HepG2 (cell line): ENCODE data around the gene SLC13A5. TPM values are rescaled to one million over a fixed set of nuclear protein-coding genes. Genes with fewer than 3 reads are reported as not detected.

Experiments
- CERS6 ChIP-seq: sonication (generic); formaldehyde crosslinking; IDR thresholded peaks from 2 replicates; pipeline ENCODE4 v1.5.0; 2020; ENCODE audit warnings: missing genetic modification reagents
- ELF4 ChIP-seq: sonication (generic); formaldehyde crosslinking; IDR thresholded peaks from 2 replicates; pipeline ENCODE4 v1.5.0; 2020; ENCODE audit warnings: missing genetic modification reagents, mild to moderate bottlenecking, moderate library complexity, borderline replicate concordance
- MXI1 ChIP-seq: IDR thresholded peaks from 3 replicates; pipeline ENCODE4 v1.6.1; 2012; ENCODE audit warnings: low read depth, low read length, inconsistent platforms, borderline replicate concordance
- NFYC ChIP-seq: IDR thresholded peaks from 2 replicates; pipeline ENCODE4 v1.6.1; 2016; ENCODE audit warnings: missing genetic modification reagents, missing compliant biosample characterization
- POGK ChIP-seq: sonication (generic); formaldehyde crosslinking; conservative IDR thresholded peaks from 2 replicates; pipeline ENCODE4 v1.8.0; 2022; ENCODE audit warnings: mild to moderate bottlenecking, moderate library complexity, missing genetic modification reagents
- TIGD3 ChIP-seq: sonication (generic); formaldehyde crosslinking; IDR thresholded peaks from 2 replicates; pipeline ENCODE4 v1.5.1; 2020; ENCODE audit warnings: mild to moderate bottlenecking, missing genetic modification reagents, borderline replicate concordance
- ZNF275 ChIP-seq: sonication (generic); formaldehyde crosslinking; IDR thresholded peaks from 2 replicates; pipeline ENCODE4 v1.8.0; 2022; ENCODE audit warnings: missing genetic modification reagents, mild to moderate bottlenecking, inconsistent platforms, borderline replicate concordance
- ZNF329 ChIP-seq: sonication (generic); formaldehyde crosslinking; IDR thresholded peaks from 2 replicates; pipeline ENCODE4 v1.9.0; 2021; ENCODE audit warnings: low read depth, mild to moderate bottlenecking, missing genetic modification reagents
- ZNF414 ChIP-seq: sonication (generic); formaldehyde crosslinking; IDR thresholded peaks from 2 replicates; pipeline ENCODE4 v1.5.0; 2020; ENCODE audit warnings: missing genetic modification reagents
- ZNF546 ChIP-seq: sonication (generic); formaldehyde crosslinking; conservative IDR thresholded peaks from 2 replicates; pipeline ENCODE4 v1.8.1; 2023; ENCODE audit warnings: mild to moderate bottlenecking, missing genetic modification reagents
- ZNF547 ChIP-seq: sonication (generic); formaldehyde crosslinking; IDR thresholded peaks from 2 replicates; pipeline ENCODE4 v1.5.1; 2020; ENCODE audit warnings: mild to moderate bottlenecking, missing genetic modification reagents
- ZNF788 ChIP-seq: sonication (generic); formaldehyde crosslinking; IDR thresholded peaks from 2 replicates; pipeline ENCODE4 v1.5.0; 2020; ENCODE audit warnings: mild to moderate bottlenecking, missing genetic modification reagents, borderline replicate concordance
- ZXDC ChIP-seq: sonication (generic); formaldehyde crosslinking; IDR thresholded peaks from 2 replicates; pipeline ENCODE4 v1.5.0; 2020; ENCODE audit warnings: mild to moderate bottlenecking, missing genetic modification reagents
- polyA plus RNA-seq, 8 experiments: library from polyadenylated mRNA; depleted of rRNA in 3 of 8; stranded (reverse) in 7 of 8; unstranded in 1 of 8; fragments of >200 nt; fragmentation: Illumina TruSeq in 4 of 8; extraction: Trizol in 4 of 8; gene quantifications; 2 replicates each; pipeline versions ENCODE4 v1.2.1 to v1.2.3, GENCODE V29; 2011 to 2016; ENCODE audit warnings: low read depth in 4 of 8, missing spikeins in 1 of 8, mixed read lengths in 1 of 8; ENCODE audit not compliant: insufficient read depth in 1 of 8
- total RNA-seq, 5 experiments: library from RNA; depleted of rRNA; stranded (reverse); fragments of >200 nt; fragmentation: Illumina TruSeq; extraction: Trizol; gene quantifications; 2 replicates each; pipeline ENCODE4 v1.2.3, GENCODE V29; 2016; ENCODE audit warnings: low read depth in 1 of 5

Gene SLC13A5
- total and polyA plus RNA-seq, 2 of the 13 experiments (the other 11 are each of a cell fraction or from before 2014, with no cell fraction given): 42.8 to 310 TPM

GRCh38 chr17:6639586-6640535, 73.3 kb downstream of the SLC13A5 start (continued):
- TF ChIP-seq POGK (no peak), ZNF329 (CRISPR knock-in tag) (no peak), MXI1 (no peak), CERS6 (no peak), TIGD3 (CRISPR knock-in tag) (no peak), ZNF275 (no peak), ELF4 (CRISPR knock-in tag) (no peak), ZNF546 (no peak), NFYC (no peak), ZNF547 (CRISPR knock-in tag) (no peak), ZNF788 (CRISPR knock-in tag) (no peak), ZXDC (CRISPR knock-in tag) (0 out of 2 replicates have a peak, but pooled peaks have one; percentile 36), ZNF414 (0 out of 2 replicates have a peak, but pooled peaks have one; percentile 20)
